Measurements from ENCODE around the gene ZKSCAN2.

The ZKSCAN2 gene

DNA sequence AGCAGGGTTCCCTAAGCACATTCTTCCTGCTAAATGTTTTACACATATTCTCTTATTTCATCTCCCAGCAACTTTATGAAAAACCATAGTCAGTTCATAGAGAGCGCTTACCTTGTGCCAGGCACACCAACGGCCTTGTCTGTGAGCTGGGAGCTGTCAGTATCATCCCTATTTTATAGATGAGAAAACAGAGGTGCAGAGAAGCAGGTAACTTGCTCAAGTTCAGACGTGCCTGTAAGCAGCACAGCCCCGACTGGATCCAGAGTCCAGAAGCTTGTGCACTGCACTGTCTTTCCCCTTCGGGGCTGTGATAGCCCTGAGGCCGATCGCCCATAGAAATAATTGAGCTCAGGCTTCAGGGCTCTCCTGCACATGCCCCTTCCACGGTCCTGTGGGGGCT lies 34.7 kb downstream of the ZKSCAN2 start:
- DNase-seq = no peak

DNA sequence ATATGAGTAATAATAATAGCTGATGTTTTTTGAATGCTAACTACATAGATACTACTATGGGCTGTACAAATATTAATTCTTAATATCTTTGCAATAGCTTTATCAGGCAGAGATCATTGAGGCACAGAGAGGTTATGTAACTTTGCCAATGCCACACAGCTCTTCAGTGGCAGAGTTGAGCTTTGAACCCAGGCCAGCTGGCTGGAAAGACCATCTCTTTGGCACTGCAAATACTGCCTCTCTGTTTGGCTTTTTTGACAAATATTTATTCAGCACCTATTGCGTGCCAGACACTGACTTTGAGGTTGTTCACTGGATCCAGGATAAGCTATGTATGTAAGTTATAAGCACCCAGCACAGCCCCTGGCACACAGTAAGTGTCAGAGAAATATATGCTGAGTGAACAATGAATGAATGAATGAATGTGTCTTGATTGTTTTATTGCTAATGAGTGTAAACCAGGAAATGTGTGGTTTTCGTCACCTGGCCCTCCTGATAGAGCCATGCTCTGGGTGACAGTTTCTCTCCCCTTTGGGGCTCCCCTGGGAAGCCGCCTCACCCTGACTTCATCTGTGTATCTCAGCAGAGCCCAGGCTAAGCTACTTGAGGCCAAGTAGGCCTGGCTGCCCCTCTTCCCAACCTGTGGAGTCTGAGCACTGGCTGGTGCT lies 38.4 kb downstream of the ZKSCAN2 start:
- DNase-seq = no peak

DNA sequence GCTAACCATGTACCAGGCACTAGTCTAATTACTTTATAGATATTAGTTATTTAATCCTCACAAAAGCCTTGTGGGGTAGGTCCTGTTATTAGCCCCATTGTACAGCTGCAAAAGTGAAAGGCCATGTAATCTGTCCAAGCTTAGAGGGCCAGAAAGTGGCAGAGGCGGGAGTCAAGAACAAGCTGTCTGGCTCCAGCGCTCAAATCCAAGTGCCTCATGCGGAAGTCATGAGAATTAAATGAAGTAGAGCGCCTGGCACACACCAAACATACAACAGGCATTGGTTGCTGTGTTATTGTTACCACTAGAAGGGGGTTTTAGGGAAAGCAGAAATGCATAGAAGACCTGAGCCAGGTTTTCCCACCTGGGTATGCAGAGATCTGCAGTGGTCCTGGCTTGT lies 39.7 kb downstream of the ZKSCAN2 start:
- DNase-seq = no peak

DNA sequence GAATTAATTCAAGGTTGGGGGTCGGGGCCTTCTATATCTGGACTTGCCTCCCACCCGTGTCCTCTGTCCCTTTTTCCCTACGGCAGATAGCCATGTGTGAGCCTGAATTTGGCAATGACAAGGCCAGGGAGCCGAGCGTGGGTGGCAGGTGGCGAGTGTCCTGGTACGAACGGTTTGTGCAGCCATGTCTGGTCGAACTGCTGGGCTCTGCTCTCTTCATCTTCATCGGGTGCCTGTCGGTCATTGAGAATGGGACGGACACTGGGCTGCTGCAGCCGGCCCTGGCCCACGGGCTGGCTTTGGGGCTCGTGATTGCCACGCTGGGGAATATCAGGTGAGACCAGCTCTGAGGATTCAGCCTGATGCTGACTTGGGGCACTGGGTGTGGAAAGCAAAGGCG lies 40.5 kb downstream of the ZKSCAN2 start:
- no peak for DNase-seq

DNA sequence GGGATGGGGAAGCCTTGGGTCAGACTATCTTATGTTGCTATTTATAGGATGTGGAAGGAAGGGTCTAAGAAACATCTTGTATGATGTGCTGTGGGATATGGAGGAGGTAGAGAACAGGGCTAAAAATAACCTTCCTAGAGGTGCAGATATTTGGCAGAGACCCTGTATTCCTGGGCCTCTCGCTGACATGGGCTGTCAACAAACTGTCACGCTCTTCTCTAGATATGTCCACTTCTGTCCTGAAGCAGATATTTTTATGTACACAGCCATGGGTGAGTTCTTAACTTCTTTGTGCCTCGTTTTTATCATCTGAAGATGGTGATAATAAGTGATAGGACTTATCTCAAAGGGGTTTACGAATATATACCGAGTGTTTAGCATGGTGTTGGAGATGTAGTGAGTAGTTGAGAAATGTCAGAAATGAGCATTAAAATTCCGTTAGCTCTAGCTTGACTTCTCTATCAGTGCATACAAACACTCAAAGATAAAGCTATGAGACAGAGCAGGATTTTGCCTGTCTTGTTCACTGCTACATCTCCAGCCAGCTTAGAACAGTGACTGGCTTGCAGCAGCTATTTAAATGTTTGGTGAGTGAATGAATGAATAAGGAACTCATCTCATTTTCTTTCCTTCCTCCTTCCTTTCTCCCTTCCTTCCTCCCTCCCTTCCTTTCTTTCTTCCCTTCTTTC lies 43.8 kb downstream of the ZKSCAN2 start:
- no peak for DNase-seq

DNA sequence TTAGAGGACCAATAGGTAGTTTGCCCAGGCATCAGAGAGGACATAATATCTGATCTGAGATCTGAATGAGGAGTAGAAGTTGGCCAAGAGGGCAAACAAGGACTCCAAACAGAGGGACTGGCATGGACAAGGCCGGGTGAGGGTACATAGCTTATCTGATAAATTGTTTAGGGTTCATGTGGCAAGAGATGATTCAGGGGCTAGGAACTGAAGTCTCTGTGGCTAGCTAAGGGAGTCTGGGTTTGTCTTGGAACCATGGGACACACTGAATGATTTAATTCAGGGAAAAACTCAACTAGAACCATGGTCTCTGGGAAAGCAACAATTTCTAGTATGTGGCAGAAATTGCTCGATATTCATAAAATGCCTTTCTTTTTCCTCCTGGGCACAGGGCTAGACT lies 45.0 kb downstream of the ZKSCAN2 start:
- no peak for DNase-seq

DNA sequence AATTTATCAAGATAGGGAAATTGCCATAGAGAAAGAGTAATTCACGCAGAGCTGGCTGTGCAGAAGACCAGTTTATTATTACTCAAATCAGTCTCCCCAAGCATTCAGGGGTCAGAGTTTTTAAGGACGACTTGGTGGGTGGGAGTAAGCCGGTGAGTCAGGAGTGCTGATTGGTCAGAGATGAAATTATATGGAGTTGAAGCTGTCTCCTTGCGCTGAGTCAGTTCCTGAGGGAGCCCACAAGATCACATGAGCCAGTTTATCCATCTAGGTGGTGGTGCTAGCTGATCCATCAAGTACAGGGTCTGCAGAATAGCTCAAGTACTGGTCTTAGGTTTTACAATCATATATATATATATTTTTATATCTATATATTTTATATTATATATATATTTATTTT lies 46.9 kb downstream of the ZKSCAN2 start:
- DNase-seq = no peak

DNA sequence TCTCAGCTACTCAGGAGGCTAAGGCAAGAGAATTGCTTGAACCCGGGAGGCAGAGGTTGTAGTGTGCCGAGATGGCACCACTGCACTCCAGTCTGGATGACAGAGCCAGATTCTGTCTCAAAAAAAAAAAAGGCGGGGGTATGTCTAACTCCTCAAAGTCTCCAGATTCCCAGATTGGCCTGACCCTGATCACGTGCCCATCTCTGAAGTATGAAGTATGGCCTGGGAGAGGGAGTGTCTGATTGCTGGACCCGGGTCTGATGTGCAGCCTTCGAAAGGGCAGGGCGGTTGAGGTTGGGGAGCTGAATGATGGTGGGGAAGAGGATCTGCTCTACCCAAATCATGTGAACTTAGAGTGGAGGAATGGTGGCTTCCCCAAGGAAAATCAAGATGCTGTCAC lies 58.2 kb downstream of the ZKSCAN2 start:
- DNase-seq = no peak

DNA sequence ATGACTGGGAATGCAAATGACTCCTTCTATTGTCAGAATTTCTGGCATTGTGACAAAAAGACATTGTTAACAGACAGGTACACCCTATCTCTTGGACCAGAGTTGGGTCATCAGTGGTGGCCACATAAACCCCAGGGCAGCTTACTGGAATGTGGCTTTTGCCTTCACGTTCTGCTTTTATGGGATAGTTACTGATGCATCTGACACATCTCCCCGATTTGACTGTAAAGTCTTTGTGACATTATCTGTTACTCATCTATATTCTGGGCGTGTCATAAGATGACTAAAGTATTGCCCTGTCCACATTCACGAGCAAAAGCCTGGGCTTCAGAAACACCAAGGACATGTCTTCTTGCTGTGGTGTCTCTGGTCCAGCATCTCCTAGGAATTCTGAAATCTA lies 59.6 kb downstream of the ZKSCAN2 start:
- DNase-seq = no peak

DNA sequence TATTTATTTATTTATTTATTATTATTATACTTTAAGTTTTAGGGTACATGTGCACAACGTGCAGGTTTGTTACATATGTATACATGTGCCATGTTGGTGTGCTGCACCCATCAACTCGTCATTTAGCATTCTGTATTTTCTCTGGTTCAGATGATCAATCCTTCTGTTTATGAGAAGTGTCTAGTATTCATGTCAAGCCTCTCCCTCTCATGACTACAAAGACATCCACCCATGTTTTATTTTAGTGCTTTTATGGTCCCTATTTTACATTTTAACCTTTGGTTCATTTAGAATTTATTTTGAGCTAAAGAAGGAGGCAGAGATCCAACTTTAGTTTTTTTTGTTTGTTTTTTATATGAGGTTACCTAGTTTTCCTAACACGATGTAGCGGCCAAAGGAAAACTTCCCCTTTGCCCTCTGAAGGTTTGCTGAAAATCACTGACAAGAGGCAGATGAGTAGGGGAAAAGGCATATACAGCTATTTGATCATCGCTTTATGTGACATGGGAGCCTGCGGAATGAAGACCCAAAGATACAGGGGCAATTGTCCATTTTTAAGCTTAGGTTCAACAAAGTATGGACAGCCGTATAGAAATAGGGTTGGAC lies 63.3 kb downstream of the ZKSCAN2 start:
- no peak for DNase-seq

DNA sequence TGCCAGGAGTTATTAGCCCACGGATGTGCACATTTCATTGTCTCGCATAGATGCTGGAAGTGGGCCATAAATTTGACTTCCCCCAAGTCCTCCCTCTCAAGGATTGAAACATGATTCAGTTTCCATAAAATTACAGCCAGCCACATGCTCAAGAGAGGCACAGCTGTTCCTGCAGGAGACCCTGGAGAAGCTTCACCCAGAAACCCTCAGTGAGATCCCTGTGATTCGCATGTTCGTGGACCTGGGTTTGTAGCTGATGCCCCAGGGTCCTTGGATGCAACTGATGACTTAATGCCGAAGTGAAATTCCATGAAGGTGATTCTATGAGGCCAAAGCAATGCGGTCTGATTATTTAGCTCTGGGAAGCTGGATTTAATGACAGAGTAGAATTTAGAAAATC lies 65.5 kb downstream of the ZKSCAN2 start:
- DNase-seq = no peak

DNA sequence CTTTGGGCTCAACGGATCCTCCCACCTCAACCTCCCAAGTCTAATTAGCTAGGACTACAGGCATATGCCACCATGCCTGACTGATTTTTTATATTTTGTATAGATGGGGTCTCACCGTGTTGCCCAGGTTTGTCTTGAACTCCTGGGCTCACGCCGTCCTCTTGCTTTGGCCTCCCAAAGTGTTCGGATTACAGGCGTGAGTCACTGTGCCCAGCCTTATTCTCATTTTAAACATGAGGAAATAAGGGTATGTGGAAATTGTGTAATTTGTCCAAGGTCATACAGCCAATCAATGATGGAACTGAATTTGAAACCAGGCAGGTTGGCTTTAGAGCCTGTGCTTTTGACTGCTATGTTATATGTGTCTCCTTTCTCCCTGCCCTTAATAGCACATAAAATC lies 68.3 kb downstream of the ZKSCAN2 start:
- no peak for DNase-seq

DNA sequence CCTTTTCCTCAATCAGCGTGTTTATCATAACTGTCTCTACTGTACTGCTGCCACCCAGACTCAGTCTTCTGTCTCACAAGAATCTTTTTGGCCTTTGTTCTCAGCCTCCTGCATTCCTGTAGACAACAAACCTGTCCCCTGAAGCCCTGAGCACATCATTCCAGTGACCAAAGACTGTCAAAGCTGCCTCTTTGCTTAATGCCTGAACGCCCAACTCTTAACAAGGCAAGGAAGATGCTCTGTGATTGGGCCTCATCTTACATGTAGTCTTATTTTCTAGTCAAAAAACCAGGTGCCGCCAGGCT lies 70.2 kb downstream of the ZKSCAN2 start:
- DNase-seq = no peak
